ENCODE data around the gene MLPH.

DNA sequence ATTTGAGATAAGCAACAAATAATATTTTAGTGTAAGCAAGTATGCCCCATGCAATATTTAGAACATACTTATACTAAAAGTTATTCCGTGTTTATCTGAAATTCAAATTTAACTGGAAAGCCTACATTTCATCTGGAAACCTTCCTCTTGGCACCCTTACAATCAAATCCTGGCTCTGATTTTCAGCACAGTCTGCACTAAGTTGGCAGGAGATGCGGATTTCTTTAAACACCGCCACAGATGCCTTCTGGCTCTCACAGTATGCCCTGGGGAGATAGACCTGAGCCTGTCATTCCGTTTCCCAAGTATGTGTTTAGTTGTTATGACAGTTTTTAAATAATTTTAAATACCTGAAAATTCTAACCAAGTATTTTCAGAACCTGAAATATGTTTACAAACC lies 7.3 kb upstream of the MLPH start:
- TF ChIP-seq, protein P1, sequence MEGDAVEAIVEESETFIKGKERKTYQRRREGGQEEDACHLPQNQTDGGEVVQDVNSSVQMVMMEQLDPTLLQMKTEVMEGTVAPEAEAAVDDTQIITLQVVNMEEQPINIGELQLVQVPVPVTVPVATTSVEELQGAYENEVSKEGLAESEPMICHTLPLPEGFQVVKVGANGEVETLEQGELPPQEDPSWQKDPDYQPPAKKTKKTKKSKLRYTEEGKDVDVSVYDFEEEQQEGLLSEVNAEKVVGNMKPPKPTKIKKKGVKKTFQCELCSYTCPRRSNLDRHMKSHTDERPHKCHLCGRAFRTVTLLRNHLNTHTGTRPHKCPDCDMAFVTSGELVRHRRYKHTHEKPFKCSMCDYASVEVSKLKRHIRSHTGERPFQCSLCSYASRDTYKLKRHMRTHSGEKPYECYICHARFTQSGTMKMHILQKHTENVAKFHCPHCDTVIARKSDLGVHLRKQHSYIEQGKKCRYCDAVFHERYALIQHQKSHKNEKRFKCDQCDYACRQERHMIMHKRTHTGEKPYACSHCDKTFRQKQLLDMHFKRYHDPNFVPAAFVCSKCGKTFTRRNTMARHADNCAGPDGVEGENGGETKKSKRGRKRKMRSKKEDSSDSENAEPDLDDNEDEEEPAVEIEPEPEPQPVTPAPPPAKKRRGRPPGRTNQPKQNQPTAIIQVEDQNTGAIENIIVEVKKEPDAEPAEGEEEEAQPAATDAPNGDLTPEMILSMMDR (IDR thresholded peaks at IDR 0.05; ENCODE audit: low read depth, low read length, missing input control) = no peak
- TF ChIP-seq RXRA (IDR thresholded peaks at IDR 0.05) = no peak
- TF ChIP-seq, protein P2, sequence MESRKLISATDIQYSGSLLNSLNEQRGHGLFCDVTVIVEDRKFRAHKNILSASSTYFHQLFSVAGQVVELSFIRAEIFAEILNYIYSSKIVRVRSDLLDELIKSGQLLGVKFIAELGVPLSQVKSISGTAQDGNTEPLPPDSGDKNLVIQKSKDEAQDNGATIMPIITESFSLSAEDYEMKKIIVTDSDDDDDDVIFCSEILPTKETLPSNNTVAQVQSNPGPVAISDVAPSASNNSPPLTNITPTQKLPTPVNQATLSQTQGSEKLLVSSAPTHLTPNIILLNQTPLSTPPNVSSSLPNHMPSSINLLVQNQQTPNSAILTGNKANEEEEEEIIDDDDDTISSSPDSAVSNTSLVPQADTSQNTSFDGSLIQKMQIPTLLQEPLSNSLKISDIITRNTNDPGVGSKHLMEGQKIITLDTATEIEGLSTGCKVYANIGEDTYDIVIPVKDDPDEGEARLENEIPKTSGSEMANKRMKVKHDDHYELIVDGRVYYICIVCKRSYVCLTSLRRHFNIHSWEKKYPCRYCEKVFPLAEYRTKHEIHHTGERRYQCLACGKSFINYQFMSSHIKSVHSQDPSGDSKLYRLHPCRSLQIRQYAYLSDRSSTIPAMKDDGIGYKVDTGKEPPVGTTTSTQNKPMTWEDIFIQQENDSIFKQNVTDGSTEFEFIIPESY (IDR thresholded peaks at IDR 0.05) = no peak
